Right atrium auricular region (tissue), 2 donors: ENCODE data around the gene LRBA. TPM values are rescaled to one million over a fixed set of nuclear protein-coding genes. Genes with fewer than 3 reads are reported as not detected.

Source experiments
- DNase-seq: peaks from one replicate; pipeline ENCODE4 v3.0.0-alpha.2; 2019; ENCODE audit warnings: low spot score
- H3K27ac ChIP-seq, 2 donors: fragments of 200-600 bp; sonication (generic); 1 replicate in 1 of 2; 2 replicates in 1 of 2; pipeline ENCODE4 v1.5.1; 2016 to 2019
- H3K27me3 ChIP-seq, 2 donors: fragments of 200-600 bp; sonication (generic); one replicate each; pipeline versions ENCODE4 v1.5.1 to v1.6.0; 2017 to 2019
- H3K36me3 ChIP-seq: fragments of 200-600 bp; sonication (generic); one replicate; pipeline ENCODE4 v1.5.1; 2016
- H3K4me1 ChIP-seq, 2 donors: fragments of 200-600 bp; sonication (generic); one replicate each; pipeline versions ENCODE4 v1.5.1 to v1.6.0; 2017 to 2019
- H3K4me3 ChIP-seq, 2 donors: fragments of 200-600 bp; sonication (generic); 1 replicate in 1 of 2; 2 replicates in 1 of 2; pipeline ENCODE4 v1.5.1; 2017 to 2019; ENCODE audit warnings: mild to moderate bottlenecking in 1 of 2, moderate library complexity in 1 of 2
- H3K9me3 ChIP-seq, 2 donors: fragments of 200-600 bp; sonication (generic); one replicate each; pipeline ENCODE4 v1.5.1; 2019
- CTCF ChIP-seq, 2 donors: fragments of 200-600 bp; sonication (generic); IDR thresholded peaks; one replicate each; pipeline ENCODE4 v1.5.1; 2019; ENCODE audit warnings: antibody characterized with exemption in 2 of 2
- total RNA-seq, 2 donors: library from RNA; depleted of rRNA; stranded (reverse); fragments of >200 nt; gene quantifications; one replicate each; pipeline ENCODE4 v1.1.0, GENCODE V29; 2016

LRBA gene
- total RNA-seq, 2 donors from 2014 or later, result 20.8 to 37.7 TPM

GRCh38 chr4:150289881-150290280 is 725.2 kb downstream of the LRBA start:
- no peak for TF ChIP-seq CTCF (IDR thresholded peaks at IDR 0.05)
- DNase-seq, result no peak
- no peaks in the 10 kb centered on the region for H3K27me3 ChIP-seq
- H3K27ac ChIP-seq, result no peak overlapping the region
- no peaks in the 10 kb centered on the region for H3K36me3 ChIP-seq
- no peaks in the 10 kb centered on the region for H3K4me1 ChIP-seq
- H3K4me3 ChIP-seq, result no peak overlapping the region
- H3K9me3 ChIP-seq, result no peaks in the 10 kb centered on the region

GRCh38 chr4:150289198-150289597 is 725.9 kb downstream of the LRBA start:
- Histone ChIP-seq H3K4me1 (no peaks in the 10 kb centered on the region), H3K27me3 (no peaks in the 10 kb centered on the region), H3K36me3 (no peaks in the 10 kb centered on the region), H3K9me3 (no peaks in the 10 kb centered on the region), H3K27ac (no peak overlapping the region), H3K4me3 (no peak overlapping the region)
- no peak for DNase-seq
- TF ChIP-seq CTCF (IDR thresholded peaks at IDR 0.05), result no peak

- no peak for TF ChIP-seq CTCF (IDR thresholded peaks at IDR 0.05)
- H3K9me3 ChIP-seq, result no peaks in the 10 kb centered on the region
- H3K27ac ChIP-seq, result no peak overlapping the region
- H3K36me3 ChIP-seq, result peaks cover 6% of the 10 kb centered on the region
- H3K27me3 ChIP-seq, result no peaks in the 10 kb centered on the region
- DNase-seq, result no peak
- no peak overlapping the region for H3K4me3 ChIP-seq
- no peaks in the 10 kb centered on the region for H3K4me1 ChIP-seq
Measured at GRCh38 chr4:150286656-150287055, 728.4 kb downstream of the LRBA start.

GRCh38 chr4:150283689-150284088 is 731.4 kb downstream of the LRBA start:
- peaks cover 0 to 5% of the 10 kb centered on the region in 2 donors for H3K4me1 ChIP-seq
- peaks cover 6% of the 10 kb centered on the region for H3K36me3 ChIP-seq
- H3K4me3 ChIP-seq, result no peak overlapping the region
- H3K27ac ChIP-seq, result no peak overlapping the region
- DNase-seq, result no peak
- no peak for TF ChIP-seq CTCF (IDR thresholded peaks at IDR 0.05)
- no peaks in the 10 kb centered on the region for H3K9me3 ChIP-seq
- no peaks in the 10 kb centered on the region for H3K27me3 ChIP-seq

- Histone ChIP-seq H3K36me3 (peaks cover 6% of the 10 kb centered on the region), H3K4me1 (peaks cover 0 to 5% of the 10 kb centered on the region in 2 donors), H3K4me3 (no peak overlapping the region), H3K9me3 (no peaks in the 10 kb centered on the region), H3K27ac (no peak overlapping the region), H3K27me3 (no peaks in the 10 kb centered on the region)
- TF ChIP-seq CTCF (IDR thresholded peaks at IDR 0.05), result no peak
- no peak for DNase-seq
Measured at GRCh38 chr4:150280975-150281374, 734.1 kb downstream of the LRBA start.

GRCh38 chr4:150280081-150280895 is 734.8 kb downstream of the LRBA start:
- H3K9me3 ChIP-seq, result no peaks in the 10 kb centered on the region
- H3K27ac ChIP-seq, result no peak overlapping the region
- peaks cover 6% of the 10 kb centered on the region for H3K36me3 ChIP-seq
- no peak for DNase-seq
- peaks cover 0 to 5% of the 10 kb centered on the region in 2 donors for H3K4me1 ChIP-seq
- no peaks in the 10 kb centered on the region for H3K27me3 ChIP-seq
- H3K4me3 ChIP-seq, result no peak overlapping the region
- no peak for TF ChIP-seq CTCF (IDR thresholded peaks at IDR 0.05)
